CD4-positive, alpha-beta T cell treated with Interleukin-1 beta for 1 hour (primary cell): ENCODE data around the gene ZSCAN10.
"Not testable (repeated sequence)": the region's sequence is repeated elsewhere in the genome, so short reads cannot be mapped to it uniquely, and the experiment has no call there.

Experiments
- DNase-seq, 2 donors: peaks; one replicate each; pipeline ENCODE4 v3.0.0-alpha.2; 2020 to 2022

ZSCAN10 gene

GRCh38 chr16:3083408-3083807 is 15.7 kb downstream of the ZSCAN10 start:
- not testable (repeated sequence) for DNase-seq

- DNase-seq = not testable (repeated sequence)
Measured at GRCh38 chr16:3081957-3082356, 17.1 kb downstream of the ZSCAN10 start.

GRCh38 chr16:3080024-3080423 is 19.1 kb downstream of the ZSCAN10 start:
- DNase-seq = no peak

- no peak for DNase-seq
Measured at GRCh38 chr16:3076577-3076976, 22.5 kb downstream of the ZSCAN10 start.

GRCh38 chr16:3075946-3076345 is 23.1 kb downstream of the ZSCAN10 start:
- DNase-seq = not testable (repeated sequence)

- no peak for DNase-seq
Measured at GRCh38 chr16:3075523-3075915, 23.6 kb downstream of the ZSCAN10 start.

- DNase-seq = peak; percentile 83 to 87
Measured at GRCh38 chr16:3074860-3075522, 24.1 kb downstream of the ZSCAN10 start.

- no peak for DNase-seq
Measured at GRCh38 chr16:3073448-3073847, 25.6 kb downstream of the ZSCAN10 start.

GRCh38 chr16:3072576-3073263 is 26.4 kb downstream of the ZSCAN10 start:
- peak in 1 of 2 donors; percentile 63 for DNase-seq

GRCh38 chr16:3072148-3072547 is 26.9 kb downstream of the ZSCAN10 start:
- DNase-seq = peak in 1 of 2 donors; percentile 51

GRCh38 chr16:3071655-3072054 is 27.4 kb downstream of the ZSCAN10 start:
- peak in 1 of 2 donors; percentile 26 for DNase-seq

- DNase-seq = peak in 1 of 2 donors; percentile 39
Measured at GRCh38 chr16:3070608-3071111, 28.4 kb downstream of the ZSCAN10 start.

GRCh38 chr16:3069146-3069545 is 29.9 kb downstream of the ZSCAN10 start:
- not testable (repeated sequence) for DNase-seq

GRCh38 chr16:3068487-3068886 is 30.6 kb downstream of the ZSCAN10 start:
- peak in 1 of 2 donors; percentile 52 for DNase-seq

GRCh38 chr16:3066440-3066748 is 32.7 kb downstream of the ZSCAN10 start:
- DNase-seq = no peak

- no peak for DNase-seq
Measured at GRCh38 chr16:3065742-3066439, 33.2 kb downstream of the ZSCAN10 start.

GRCh38 chr16:3065069-3065741 is 33.9 kb downstream of the ZSCAN10 start, which contains the start of gene IL32:
TSS of gene IL32 (plus strand) at chr16:3065640. CDS start at chr16:3065812, 172 bp downstream.
- peak; percentile 69 to 86 for DNase-seq

- no peak for DNase-seq
Measured at GRCh38 chr16:3063625-3064386, 35.3 kb downstream of the ZSCAN10 start.

GRCh38 chr16:3062553-3062952 is 36.5 kb downstream of the ZSCAN10 start:
- DNase-seq = no peak

- DNase-seq = no peak
Measured at GRCh38 chr16:3060339-3061127, 38.6 kb downstream of the ZSCAN10 start.

- DNase-seq = no peak
Measured at GRCh38 chr16:3059723-3060242, 39.3 kb downstream of the ZSCAN10 start.
